ENCODE measurements around the gene VGLL4.

- TF ChIP-seq CTCF (IDR thresholded peaks at IDR 0.05; ENCODE audit: insufficient read depth, low read length, poor library complexity, severe bottlenecking) (no peak), EZH2phosphoT487 (conservative IDR thresholded peaks at IDR 0.05; ENCODE audit: low read length) (no peak)
Observed at GRCh38 chr3:11627612-11628011, 16.1 kb downstream of the VGLL4 start.
